GM12878 (cell line): ENCODE data around the gene MPV17. TPM values are rescaled to one million over a fixed set of nuclear protein-coding genes. Genes with fewer than 3 reads are reported as not detected.
"Not testable (repeated sequence)": the region's sequence is repeated elsewhere in the genome, so short reads cannot be mapped to it uniquely, and the experiment has no call there.

Source experiments
- ATAC-seq: fragments of 200-7000 bp; cut with Tn5 transposase; 3 replicates; pipeline ENCODE4 v1.9.1; 2020; ENCODE audit warnings: mild to moderate bottlenecking, moderate library complexity
- BruUV-seq: library from RNA; stranded (reverse); fragments of 400-500 nt; replicated peaks from 2 replicates; lab custom pipeline; 2021; lab: Mats Ljungman, UMichigan
- CTCF ChIA-PET: fragments of 300-600 bp; sonication (Branson Sonifier 250); formaldehyde crosslinking; extraction: SDS; loops from one replicate; lab custom pipeline; 2021; ENCODE audit warnings: inconsistent platforms; lab: Yijun Ruan, JAX
- POLR2A ChIA-PET: fragments of 350-600 bp; formaldehyde crosslinking; extraction: SDS; loops from one replicate; lab custom pipeline; 2021; ENCODE audit warnings: inconsistent platforms; lab: Charles Lee
- RAD21 ChIA-PET: fragments of 300-600 bp; sonication (Branson Sonifier 250); formaldehyde crosslinking; loops from one replicate; lab custom pipeline; 2023; ENCODE audit warnings: antibody characterized with exemption; ENCODE audit not compliant: unreplicated experiment; lab: Charles Lee
- SMC1A ChIA-PET: fragments of 300-600 bp; sonication (Branson Sonifier 250); formaldehyde crosslinking; loops from one replicate; lab custom pipeline; 2023; ENCODE audit not compliant: unreplicated experiment, uncharacterized antibody; lab: Charles Lee
- DNase-seq: peaks from one replicate; pipeline ENCODE4 v3.0.0-alpha.2; 2011; ENCODE audit warnings: low read depth, low spot score
- FAIRE-seq: peaks from 3 replicates; lab custom pipeline; 2011; peaks lifted over from hg19 to GRCh38; lab: Jason Lieb, UNC
- H2AFZ ChIP-seq: 2 replicates; pipeline ENCODE4 v1.6.0; 2011; ENCODE audit warnings: low read depth, low read length, control low read depth; ENCODE audit not compliant: control insufficient read depth
- H3K27ac ChIP-seq: 2 replicates; pipeline ENCODE4 v1.5.1; 2011; ENCODE audit warnings: control low read depth; ENCODE audit not compliant: control insufficient read depth, insufficient read depth
- H3K27me3 ChIP-seq, 2 experiments: replicated peaks in 1 of 2; 2 replicates each; pipeline versions ENCODE4 v1.6.0 to v1.6.1; 2011; ENCODE audit warnings: low read length in 1 of 2; ENCODE audit not compliant: control insufficient read depth in 2 of 2, insufficient read depth in 2 of 2
- H3K36me3 ChIP-seq, 2 experiments: 2 replicates each; pipeline ENCODE4 v1.5.1; 2011; ENCODE audit warnings: low read length in 1 of 2; ENCODE audit not compliant: control insufficient read depth in 2 of 2, insufficient read depth in 2 of 2
- H3K4me1 ChIP-seq: 2 replicates; pipeline ENCODE4 v1.6.1; 2011; ENCODE audit warnings: mild to moderate bottlenecking, low read length, moderate library complexity, mixed read lengths; ENCODE audit not compliant: control insufficient read depth, insufficient read depth
- H3K4me2 ChIP-seq: 2 replicates; pipeline ENCODE4 v1.6.0; 2011; ENCODE audit warnings: control low read depth; ENCODE audit not compliant: control insufficient read depth, insufficient read depth
- H3K4me3 ChIP-seq: fragments of 200-600 bp; sonication (generic); 2 replicates; pipeline ENCODE4 v1.5.1; 2016
- H3K79me2 ChIP-seq: 2 replicates; pipeline ENCODE4 v1.6.0; 2011; ENCODE audit warnings: low read length; ENCODE audit not compliant: control insufficient read depth, insufficient read depth
- H3K9ac ChIP-seq: 2 replicates; pipeline ENCODE4 v1.8.0; 2011; ENCODE audit warnings: low read length, control low read depth, mixed read lengths; ENCODE audit not compliant: control insufficient read depth, insufficient read depth
- H3K9me3 ChIP-seq: replicated peaks from 3 replicates; pipeline ENCODE4 v1.5.1; 2011; ENCODE audit warnings: mild to moderate bottlenecking, low read length; ENCODE audit not compliant: control insufficient read depth, insufficient read depth
- H4K20me1 ChIP-seq: 2 replicates; pipeline ENCODE4 v1.6.0; 2011; ENCODE audit not compliant: control insufficient read depth, insufficient read depth
- BHLHE40 ChIP-seq, 2 experiments: fragments of 450-650 bp in 1 of 2; IDR thresholded peaks; 2 replicates each; pipeline ENCODE4 v1.6.1; 2011 to 2017; ENCODE audit warnings: low read depth in 2 of 2, borderline replicate concordance in 1 of 2, improper control_type of control experiment in 1 of 2, low read length in 1 of 2, mild to moderate bottlenecking in 1 of 2
- MTA3 ChIP-seq: IDR thresholded peaks from 2 replicates; pipeline ENCODE4 v1.6.1; 2012; ENCODE audit warnings: low read length, inconsistent platforms, borderline replicate concordance
- POLR2A ChIP-seq: IDR thresholded peaks from 2 replicates; pipeline ENCODE4 v1.6.1; 2011; ENCODE audit warnings: low read depth, mild to moderate bottlenecking, low read length
- WGBS: methylation state at CpG from one replicate; pipeline ENCODE4 v1.1.6; 2016; ENCODE audit warnings: low lambda C conversion rate; ENCODE audit not compliant: insufficient replicate concordance, insufficient coverage; ENCODE audit errors: missing lambda C conversion rate; 5-methylcytosine and 5-hydroxymethylcytosine counted together
- in situ Hi-C: fragments of 300-500 bp; cut with MboI; formaldehyde crosslinking; loops from 9 replicates; pipeline ENCODE4 v1.14.3; 2018; ENCODE audit warnings: mixed read lengths
- intact Hi-C: fragments of 100-400 bp; cut with micrococcal nuclease; formaldehyde crosslinking; loops from one replicate; pipeline ENCODE4 v1.14.2; 2022; ENCODE audit not compliant: unreplicated experiment
- polyA plus RNA-seq, 11 experiments: library from polyadenylated mRNA; depleted of rRNA in 4 of 11; unstranded in 6 of 11; stranded (reverse) in 5 of 11; fragments of >200 nt; fragmentation: Nextera tagmentation in 4 of 11; fragmentation: Illumina TruSeq in 1 of 11; extraction: Ambion mirVana in 4 of 11; extraction: Trizol in 1 of 11; gene quantifications; 1 replicate in 1 of 11; 2 replicates in 10 of 11; pipeline versions ENCODE4 v1.2.1 to v1.2.3, GENCODE V29; 2011 to 2016; ENCODE audit warnings: inconsistent platforms in 2 of 11, missing spikeins in 2 of 11, low read depth in 1 of 11
- total RNA-seq, 4 experiments: library from RNA; depleted of rRNA in 3 of 4; stranded (reverse); fragments of >200 nt in 3 of 4; fragmentation: Illumina TruSeq in 1 of 4; extraction: Trizol in 1 of 4; gene quantifications; 2 replicates each; pipeline versions ENCODE4 v1.2.1 to v1.2.3, GENCODE V29; 2013 to 2021
- TF ChIP-seq, protein P1 (sequence below), 3 experiments: IDR thresholded peaks in 2 of 3; conservative IDR thresholded peaks in 1 of 3; 2 replicates each; pipeline ENCODE4 v1.5.1; 2011; ENCODE audit warnings: low read depth in 3 of 3, low read length in 3 of 3, mild to moderate bottlenecking in 3 of 3, control low read depth in 2 of 3, moderate library complexity in 2 of 3, inconsistent platforms in 1 of 3, mixed read lengths in 1 of 3; ENCODE audit not compliant: control insufficient read depth in 2 of 3, insufficient read depth in 1 of 3; ENCODE audit errors: extremely low read depth in 1 of 3
- TF ChIP-seq, protein P2 (sequence below): fragments of 450-650 bp; IDR thresholded peaks from 2 replicates; pipeline ENCODE4 v1.6.1; 2016; ENCODE audit warnings: mild to moderate bottlenecking

Gene MPV17
- total and polyA plus RNA-seq, 10 of the 15 experiments (the other 5 are each of a cell fraction or from before 2014, with no cell fraction given), result 63.4 to 143 (median 89.0) TPM

DNA sequence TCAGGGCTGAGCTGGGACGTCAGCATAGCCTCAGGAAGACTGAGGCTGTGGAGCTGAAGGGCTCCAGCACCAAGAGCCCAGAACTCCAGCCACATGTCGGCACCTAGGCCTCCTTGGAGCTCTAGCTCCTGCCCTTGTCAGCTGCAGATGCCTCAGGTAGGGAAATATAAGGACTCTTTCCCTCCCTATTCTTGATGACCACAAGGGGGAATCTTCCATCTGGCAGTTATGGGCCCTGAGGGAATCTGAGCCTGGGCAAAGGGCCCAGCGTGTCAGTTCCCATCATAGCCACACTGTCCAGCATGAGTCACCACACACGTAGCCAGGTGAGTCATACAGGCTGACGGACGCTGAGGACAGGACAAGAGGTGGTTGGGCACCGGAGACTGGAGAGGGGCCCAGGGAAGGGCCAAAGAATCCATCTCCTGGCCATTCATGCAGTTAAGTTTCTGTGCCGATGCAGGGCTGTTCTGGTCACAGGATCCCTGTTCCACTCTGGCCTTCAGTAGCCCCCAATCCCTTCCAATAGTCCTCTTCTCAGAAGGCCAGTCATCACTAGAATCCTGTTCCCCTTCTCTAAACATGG lies 1.8 kb downstream of the MPV17 start:
- Histone ChIP-seq H3K27me3 (no peaks in the 10 kb centered on the region), H2AFZ (no peak overlapping the region), H3K79me2 (peaks cover 27% of the 10 kb centered on the region), H3K4me2 (peak overlapping the region; percentile 95), H3K4me3 (no peak overlapping the region), H3K9me3 (no peaks in the 10 kb centered on the region), H3K36me3 (peaks cover 0 to 3% of the 10 kb centered on the region in 2 experiments; a peak in 2 of 4 replicates), H3K4me1 (peaks cover 6% of the 10 kb centered on the region), H4K20me1 (no peaks in the 10 kb centered on the region), H3K9ac (no peak overlapping the region), H3K27ac (no peak overlapping the region)
- intact Hi-C loops, result no loop called here
- ChIA-PET SMC1A (interaction anchor here (1.0 to 3.1 kb wide), 2 partner anchors 18 to 110 kb away, joined by 3 to 17 read pairs; no protein-coding TSS in a partner anchor), CTCF (interaction anchor here (1.3 to 5.7 kb wide), 2 partner anchors 18 to 28 kb away, joined by 4 to 49 read pairs; no protein-coding TSS in a partner anchor), RAD21 (interaction anchor here (1.5 kb wide), 1 partner anchor 18 kb away, joined by 6 read pairs; no protein-coding TSS in a partner anchor), POLR2A (no interaction called here)
- 77% methylated on average over 8 of the region's 8 CpGs for WGBS
- in situ Hi-C loops, result no loop called here
- TF ChIP-seq BHLHE40 (IDR thresholded peaks at IDR 0.05; ENCODE audit: borderline replicate concordance in 1 of 2, low read depth in 2 of 2, low read length in 1 of 2) (no peak), POLR2A (0 out of 2 replicates have a peak, but pooled peaks have one; percentile 28), MTA3 (no peak)
- TF ChIP-seq, protein P1, sequence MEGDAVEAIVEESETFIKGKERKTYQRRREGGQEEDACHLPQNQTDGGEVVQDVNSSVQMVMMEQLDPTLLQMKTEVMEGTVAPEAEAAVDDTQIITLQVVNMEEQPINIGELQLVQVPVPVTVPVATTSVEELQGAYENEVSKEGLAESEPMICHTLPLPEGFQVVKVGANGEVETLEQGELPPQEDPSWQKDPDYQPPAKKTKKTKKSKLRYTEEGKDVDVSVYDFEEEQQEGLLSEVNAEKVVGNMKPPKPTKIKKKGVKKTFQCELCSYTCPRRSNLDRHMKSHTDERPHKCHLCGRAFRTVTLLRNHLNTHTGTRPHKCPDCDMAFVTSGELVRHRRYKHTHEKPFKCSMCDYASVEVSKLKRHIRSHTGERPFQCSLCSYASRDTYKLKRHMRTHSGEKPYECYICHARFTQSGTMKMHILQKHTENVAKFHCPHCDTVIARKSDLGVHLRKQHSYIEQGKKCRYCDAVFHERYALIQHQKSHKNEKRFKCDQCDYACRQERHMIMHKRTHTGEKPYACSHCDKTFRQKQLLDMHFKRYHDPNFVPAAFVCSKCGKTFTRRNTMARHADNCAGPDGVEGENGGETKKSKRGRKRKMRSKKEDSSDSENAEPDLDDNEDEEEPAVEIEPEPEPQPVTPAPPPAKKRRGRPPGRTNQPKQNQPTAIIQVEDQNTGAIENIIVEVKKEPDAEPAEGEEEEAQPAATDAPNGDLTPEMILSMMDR (IDR thresholded peaks at IDR 0.05 in 2 of 3, conservative IDR thresholded peaks at IDR 0.05 in 1 of 3; ENCODE audit: control insufficient read depth in 2 of 3, extremely low read depth in 1 of 3, insufficient read depth in 1 of 3, low read depth in 3 of 3, low read length in 3 of 3), result 0 out of 6 replicates have a peak, but pooled peaks of 1 of the 3 experiments have one; percentile 3
- TF ChIP-seq, protein P2, sequence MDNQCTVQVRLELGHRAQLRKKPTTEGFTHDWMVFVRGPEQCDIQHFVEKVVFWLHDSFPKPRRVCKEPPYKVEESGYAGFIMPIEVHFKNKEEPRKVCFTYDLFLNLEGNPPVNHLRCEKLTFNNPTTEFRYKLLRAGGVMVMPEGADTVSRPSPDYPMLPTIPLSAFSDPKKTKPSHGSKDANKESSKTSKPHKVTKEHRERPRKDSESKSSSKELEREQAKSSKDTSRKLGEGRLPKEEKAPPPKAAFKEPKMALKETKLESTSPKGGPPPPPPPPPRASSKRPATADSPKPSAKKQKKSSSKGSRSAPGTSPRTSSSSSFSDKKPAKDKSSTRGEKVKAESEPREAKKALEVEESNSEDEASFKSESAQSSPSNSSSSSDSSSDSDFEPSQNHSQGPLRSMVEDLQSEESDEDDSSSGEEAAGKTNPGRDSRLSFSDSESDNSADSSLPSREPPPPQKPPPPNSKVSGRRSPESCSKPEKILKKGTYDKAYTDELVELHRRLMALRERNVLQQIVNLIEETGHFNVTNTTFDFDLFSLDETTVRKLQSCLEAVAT, result no peak
- BruUV-seq, result no TSS peak
- no peak for FAIRE-seq
- DNase-seq, result no peak
- no peak for ATAC-seq

DNA sequence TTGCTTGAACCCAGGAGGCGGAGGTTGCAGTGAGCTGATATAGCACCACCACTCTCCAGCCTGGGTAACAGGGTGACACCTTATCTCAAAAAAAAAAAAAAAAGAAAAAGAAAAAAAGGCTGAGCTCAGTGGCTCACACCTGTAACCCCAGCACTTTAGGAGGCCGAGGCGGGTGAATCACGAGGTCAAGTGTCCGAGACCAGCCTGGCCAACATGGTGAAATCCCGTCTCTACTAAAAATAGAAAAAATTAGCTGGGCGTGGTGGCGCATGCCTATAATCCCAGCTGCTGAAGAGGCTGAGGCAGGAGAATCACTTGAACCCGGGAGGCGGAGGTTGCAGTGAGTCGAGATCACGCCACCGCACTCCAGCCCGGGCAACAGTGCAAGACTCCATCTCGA lies 3.1 kb downstream of the MPV17 start:
- ATAC-seq, H2AFZ ChIP-seq, H3K36me3 ChIP-seq, H3K9ac ChIP-seq, SMC1A ChIA-PET, in situ Hi-C loops, FAIRE-seq, BruUV-seq, H3K27me3 ChIP-seq, DNase-seq, H3K4me2 ChIP-seq, H3K4me3 ChIP-seq, H3K9me3 ChIP-seq, H3K27ac ChIP-seq, intact Hi-C loops, RAD21 ChIA-PET, H4K20me1 ChIP-seq, H3K4me1 ChIP-seq: not testable (repeated sequence)
- WGBS, result 99% methylated on average over 14 of the region's 15 CpGs
- CTCF ChIA-PET, result interaction anchor here (1.0 to 5.7 kb wide), 2 partner anchors 17 to 364 kb away, joined by 3 to 49 read pairs; no protein-coding TSS in a partner anchor
- peaks cover 27% of the 10 kb centered on the region for H3K79me2 ChIP-seq
- POLR2A ChIA-PET, result interaction anchor here (0.6 to 0.7 kb wide), 2 partner anchors 49 to 232 kb away, joined by 4 to 5 read pairs; no protein-coding TSS in a partner anchor
